MG63 (cell line): ENCODE data around the gene TBRG4. TPM values are rescaled to one million over a fixed set of nuclear protein-coding genes. Genes with fewer than 3 reads are reported as not detected.

Source experiments
- DNase-seq: peaks from one replicate; pipeline ENCODE4 v3.0.0-alpha.2; 2020
- H3K27me3 ChIP-seq: fragments of 250-450 bp; sonication (Bioruptor Pico); 2 replicates; pipeline ENCODE4 v1.5.1; 2020; ENCODE audit warnings: mild to moderate bottlenecking, moderate library complexity
- H3K36me3 ChIP-seq: fragments of 250-450 bp; sonication (Bioruptor Pico); 2 replicates; pipeline ENCODE4 v1.5.1; 2020; ENCODE audit warnings: mild to moderate bottlenecking, moderate library complexity
- H3K4me3 ChIP-seq: fragments of 250-450 bp; sonication (Bioruptor Pico); 2 replicates; pipeline ENCODE4 v1.5.1; 2020; ENCODE audit warnings: mild to moderate bottlenecking, moderate library complexity
- H3K9me3 ChIP-seq: fragments of 250-450 bp; sonication (Bioruptor Pico); 2 replicates; pipeline ENCODE4 v1.5.1; 2020; ENCODE audit warnings: mild to moderate bottlenecking, moderate library complexity
- total RNA-seq: library from RNA; depleted of rRNA; stranded (reverse); fragments of >200 nt; shearing (Covaris generic); gene quantifications from 2 replicates; pipeline ENCODE4 v1.2.3, GENCODE V29; 2014; ENCODE audit warnings: low replicate concordance; rRNA removed

Gene TBRG4
- total RNA-seq, 1 experiment from 2014 or later: 126 TPM

- H3K36me3 ChIP-seq: peaks cover 13% of the 10 kb centered on the region
- no peak for DNase-seq
- no peaks in the 10 kb centered on the region for H3K9me3 ChIP-seq
- no peak overlapping the region for H3K4me3 ChIP-seq
- H3K27me3 ChIP-seq: no peaks in the 10 kb centered on the region
These were observed 49.6 kb downstream of the TBRG4 start for GRCh38 chr7:45061806-45062425.

GRCh38 chr7:45061352-45061751, 50.1 kb downstream of the TBRG4 start:
- H3K9me3 ChIP-seq: no peaks in the 10 kb centered on the region
- H3K27me3 ChIP-seq: no peaks in the 10 kb centered on the region
- H3K36me3 ChIP-seq: peaks cover 13% of the 10 kb centered on the region

GRCh38 chr7:45060295-45060694, 51.2 kb downstream of the TBRG4 start:
- H3K36me3 ChIP-seq: peaks cover 11% of the 10 kb centered on the region
- DNase-seq: no peak
- H3K9me3 ChIP-seq: no peaks in the 10 kb centered on the region
- H3K4me3 ChIP-seq: no peak overlapping the region
- no peaks in the 10 kb centered on the region for H3K27me3 ChIP-seq

More at GRCh38 chr7:45061352-45061751, 50.1 kb downstream of the TBRG4 start:
- no peak overlapping the region for H3K4me3 ChIP-seq
- no peak for DNase-seq

GRCh38 chr7:45057878-45058277, 53.6 kb downstream of the TBRG4 start:
- Histone ChIP-seq H3K36me3 (peaks cover 3% of the 10 kb centered on the region), H3K4me3 (no peak overlapping the region), H3K27me3 (no peaks in the 10 kb centered on the region), H3K9me3 (no peaks in the 10 kb centered on the region)
- DNase-seq: no peak

- no peak for DNase-seq
- Histone ChIP-seq H3K27me3 (no peaks in the 10 kb centered on the region), H3K4me3 (no peak overlapping the region)
These were observed 55.8 kb downstream of the TBRG4 start for GRCh38 chr7:45055594-45056219.

GRCh38 chr7:45055016-45055415, 56.5 kb downstream of the TBRG4 start:
- no peak for DNase-seq
- Histone ChIP-seq H3K4me3 (no peak overlapping the region), H3K27me3 (no peaks in the 10 kb centered on the region), H3K9me3 (no peaks in the 10 kb centered on the region), H3K36me3 (no peaks in the 10 kb centered on the region; the same call in 1 of the 2 replicates)

More at GRCh38 chr7:45055594-45056219, 55.8 kb downstream of the TBRG4 start:
- Histone ChIP-seq H3K36me3 (peaks cover 3% of the 10 kb centered on the region; the same call in 1 of the 2 replicates), H3K9me3 (no peaks in the 10 kb centered on the region)

- DNase-seq: no peak
- no peak overlapping the region for H3K4me3 ChIP-seq
- H3K36me3 ChIP-seq: no peaks in the 10 kb centered on the region; the same call in 1 of the 2 replicates
- no peaks in the 10 kb centered on the region for H3K27me3 ChIP-seq
- H3K9me3 ChIP-seq: no peaks in the 10 kb centered on the region
These were observed 57.1 kb downstream of the TBRG4 start for GRCh38 chr7:45054442-45054841.

GRCh38 chr7:45053941-45054340, 57.6 kb downstream of the TBRG4 start:
- Histone ChIP-seq H3K36me3 (no peaks in the 10 kb centered on the region; the same call in 1 of the 2 replicates), H3K9me3 (no peaks in the 10 kb centered on the region), H3K27me3 (no peaks in the 10 kb centered on the region), H3K4me3 (no peak overlapping the region)
- no peak for DNase-seq

GRCh38 chr7:45053401-45053800, 58.1 kb downstream of the TBRG4 start:
- H3K4me3 ChIP-seq: no peak overlapping the region
- DNase-seq: no peak
- no peaks in the 10 kb centered on the region; the same call in 1 of the 2 replicates for H3K36me3 ChIP-seq
- H3K27me3 ChIP-seq: no peaks in the 10 kb centered on the region
- no peaks in the 10 kb centered on the region for H3K9me3 ChIP-seq

- no peaks in the 10 kb centered on the region for H3K9me3 ChIP-seq
- H3K4me3 ChIP-seq: no peak overlapping the region
- no peak for DNase-seq
- H3K36me3 ChIP-seq: no peaks in the 10 kb centered on the region; the same call in 1 of the 2 replicates
- no peaks in the 10 kb centered on the region for H3K27me3 ChIP-seq
These were observed 59.5 kb downstream of the TBRG4 start for GRCh38 chr7:45052011-45052410.

GRCh38 chr7:45050198-45050597, 61.3 kb downstream of the TBRG4 start:
- DNase-seq: no peak
- H3K36me3 ChIP-seq: peaks cover 13% of the 10 kb centered on the region
- no peaks in the 10 kb centered on the region for H3K27me3 ChIP-seq
- H3K4me3 ChIP-seq: no peak overlapping the region
- no peaks in the 10 kb centered on the region for H3K9me3 ChIP-seq

Other genes with a start within 250 kb of the TBRG4 start
- 12.0 and 18.0 TPM in 2 replicates for gene PURB, start 226.2 kb downstream of the TBRG4 start, total RNA-seq
- 0.03 TPM in 1 of 2 replicates, not detected in the other for gene MYO1G, start 132.7 kb downstream of the TBRG4 start, total RNA-seq
- 43.2 and 50.6 TPM in 2 replicates for gene CCM2, start 111.5 kb downstream of the TBRG4 start, total RNA-seq
- not detected in 2 replicates for gene NACAD, start 22.7 kb downstream of the TBRG4 start, total RNA-seq
- not detected in 2 replicates for gene RAMP3, start 46.1 kb upstream of the TBRG4 start, total RNA-seq